ENCODE data around the gene PITHD1. TPM values are rescaled to one million over a fixed set of nuclear protein-coding genes. Genes with fewer than 3 reads are reported as not detected.

PITHD1 gene
- total and polyA plus RNA-seq, 9 donors, result 39.9 to 55.0 (median 43.0) TPM

DNA sequence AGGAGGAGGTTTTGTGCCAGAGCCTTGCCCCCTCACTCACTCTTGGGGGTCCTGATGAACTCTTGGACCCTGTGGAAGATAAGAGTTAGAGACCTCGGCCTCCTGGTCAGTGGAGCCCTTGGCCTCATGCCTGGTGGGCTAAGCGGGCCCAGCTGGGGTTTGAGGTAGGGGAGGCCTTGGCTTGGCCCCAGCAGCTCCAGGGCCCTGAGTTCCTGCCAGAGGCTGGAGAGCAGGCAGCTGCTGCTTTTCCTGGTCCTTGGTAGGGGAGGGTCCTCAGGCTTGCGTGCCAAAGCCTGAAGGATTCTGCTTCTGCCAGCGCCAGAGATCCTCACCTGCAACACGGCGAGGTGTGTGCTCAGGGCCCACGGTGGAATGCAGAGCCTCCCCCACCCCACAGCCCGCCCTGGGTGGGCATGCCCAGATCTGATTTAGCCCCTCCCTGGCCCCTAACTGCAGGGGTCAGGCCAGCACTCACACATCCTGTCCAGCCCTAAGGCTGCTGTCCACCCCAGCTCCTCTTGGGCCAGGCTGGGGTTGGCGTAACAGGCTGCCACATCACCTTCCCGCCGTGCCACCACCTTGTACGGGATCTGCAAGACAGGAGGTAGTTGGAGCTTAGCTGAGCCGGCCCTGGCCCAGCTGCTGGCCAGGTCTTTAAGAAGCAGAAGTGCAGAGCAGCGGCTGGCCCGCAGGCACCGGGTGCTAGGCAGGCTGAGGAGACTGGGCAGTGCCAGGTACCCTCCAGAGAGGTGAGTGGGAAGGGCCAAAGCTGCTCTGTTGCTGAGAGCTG is 17.7 kb downstream of the PITHD1 start:
- peaks cover 28% of the 10 kb centered on the region for H3K4me1 ChIP-seq (ENCODE audit: insufficient read depth)

GRCh38 chr1:23796466-23797271 is 18.5 kb downstream of the PITHD1 start:
- no peaks in the 10 kb centered on the region for H3K36me3 ChIP-seq
- intact Hi-C loops (cut with DNase I), result no loop called here
- DNase-seq, result peak in 2 of 5 donors; percentile 33 to 40
- H3K9me3 ChIP-seq, result no peaks in the 10 kb centered on the region
- WGBS, 3 donors, result 35 to 52% (median 44%) methylated on average over 15 to 17 of the region's 17 CpGs
- TF ChIP-seq CTCF (IDR thresholded peaks at IDR 0.05), result no peak
- TF ChIP-seq POLR2A (IDR thresholded peaks at IDR 0.05), result no peak
- TF ChIP-seq EP300 (IDR thresholded peaks at IDR 0.05), result no peak
- H3K4me3 ChIP-seq, result no peak overlapping the region
- peaks cover 27% of the 10 kb centered on the region for H3K4me1 ChIP-seq (ENCODE audit: insufficient read depth)
- peak overlapping the region in 1 of 2 donors; percentile 50 for H3K27ac ChIP-seq
- H3K27me3 ChIP-seq, result no peaks in the 10 kb centered on the region

More for the DNA sequence above, 17.7 kb downstream of the PITHD1 start:
- H3K9me3 ChIP-seq, result no peaks in the 10 kb centered on the region
- intact Hi-C loops (cut with DNase I), result no loop called here
- H3K4me3 ChIP-seq, result no peak overlapping the region
- WGBS, 3 donors, result 11 to 31% (median 28%) methylated on average over 15 to 16 of the region's 16 CpGs
- no peak for TF ChIP-seq CTCF (IDR thresholded peaks at IDR 0.05)
- TF ChIP-seq POLR2A (IDR thresholded peaks at IDR 0.05), result no peak
- TF ChIP-seq EP300 (IDR thresholded peaks at IDR 0.05), result no peak
- H3K27ac ChIP-seq, result peak overlapping the region in 1 of 2 donors; percentile 50
- no peaks in the 10 kb centered on the region for H3K27me3 ChIP-seq
- H3K36me3 ChIP-seq, result no peaks in the 10 kb centered on the region
- DNase-seq, result peak in 3 of 5 donors; percentile 59 to 73 (median 70)

- TF ChIP-seq POLR2A (IDR thresholded peaks at IDR 0.05) (no peak), CTCF (IDR thresholded peaks at IDR 0.05) (no peak), EP300 (IDR thresholded peaks at IDR 0.05) (no peak)
- H3K36me3 ChIP-seq, result no peaks in the 10 kb centered on the region
- peaks cover 19% of the 10 kb centered on the region for H3K4me1 ChIP-seq (ENCODE audit: insufficient read depth)
- no peaks in the 10 kb centered on the region for H3K9me3 ChIP-seq
- no peak overlapping the region for H3K4me3 ChIP-seq
- WGBS, 3 donors, result 80 to 83% (median 81%) methylated on average over 20 of the region's 20 CpGs
- H3K27ac ChIP-seq, result no peak overlapping the region
- DNase-seq, result peak in 1 of 5 donors; percentile 37
- no peaks in the 10 kb centered on the region for H3K27me3 ChIP-seq
- intact Hi-C loops (cut with DNase I), result no loop called here
These were observed 19.5 kb downstream of the PITHD1 start for GRCh38 chr1:23797478-23798448.
